H1 (cell line): ENCODE data around the gene SLC23A2. TPM values are rescaled to one million over a fixed set of nuclear protein-coding genes. Genes with fewer than 3 reads are reported as not detected.

Source experiments
- CTCF ChIA-PET: fragments of 300-600 bp; sonication (Branson Sonifier 250); formaldehyde crosslinking; loops from one replicate; lab custom pipeline; 2021; ENCODE audit not compliant: partially characterized antibody; lab: Charles Lee
- POLR2A ChIA-PET: fragments of 300-600 bp; sonication (Branson Sonifier 250); formaldehyde crosslinking; loops from one replicate; lab custom pipeline; 2021; ENCODE audit warnings: inconsistent platforms; ENCODE audit not compliant: partially characterized antibody; lab: Charles Lee
- DNase-seq, 2 experiments: peaks; one replicate each; pipeline versions ENCODE4 v3.0.0 to v3.0.0-alpha.2; 2010 to 2022; ENCODE audit warnings: low spot score in 2 of 2, low read depth in 1 of 2, mixed read lengths in 1 of 2
- FAIRE-seq: peaks from 2 replicates; lab custom pipeline; 2011; peaks lifted over from hg19 to GRCh38; lab: Jason Lieb, UNC
- H2AFZ ChIP-seq: 2 replicates; pipeline ENCODE4 v1.8.1; 2012; ENCODE audit warnings: low read length, inconsistent platforms
- H2AK5ac ChIP-seq: 2 replicates; pipeline ENCODE4 v1.6.1; 2013; ENCODE audit warnings: low read depth, low read length
- H2BK120ac ChIP-seq: replicated peaks from 2 replicates; pipeline ENCODE3; 2013; ENCODE audit warnings: low read depth, low read length, inconsistent platforms
- H2BK12ac ChIP-seq: 2 replicates; pipeline ENCODE4 v1.6.1; 2013; ENCODE audit warnings: low read depth, low read length
- H2BK15ac ChIP-seq: 2 replicates; pipeline ENCODE4 v1.6.1; 2013; ENCODE audit warnings: low read length
- H2BK20ac ChIP-seq: 2 replicates; pipeline ENCODE4 v1.6.1; 2013; ENCODE audit warnings: low read length
- H2BK5ac ChIP-seq: 2 replicates; pipeline ENCODE4 v1.6.1; 2013; ENCODE audit warnings: low read depth, low read length
- H3K14ac ChIP-seq: 2 replicates; pipeline ENCODE4 v1.6.1; 2013; ENCODE audit warnings: inconsistent platforms; ENCODE audit not compliant: insufficient read length
- H3K18ac ChIP-seq: 2 replicates; pipeline ENCODE4 v1.6.1; 2013; ENCODE audit warnings: low read length; ENCODE audit errors: extremely low read depth
- H3K23ac ChIP-seq: 2 replicates; pipeline ENCODE4 v1.6.1; 2013; ENCODE audit warnings: inconsistent platforms; ENCODE audit not compliant: insufficient read length
- H3K23me2 ChIP-seq: 2 replicates; pipeline ENCODE4 v1.6.1; 2013; ENCODE audit warnings: low read depth, low read length
- H3K27ac ChIP-seq: 2 replicates; pipeline ENCODE4 v1.6.1; 2011; ENCODE audit warnings: low read depth, low read length, inconsistent platforms
- H3K27me3 ChIP-seq, 4 experiments: replicated peaks in 1 of 4; 1 replicate in 1 of 4; 2 replicates in 3 of 4; pipeline versions ENCODE4 v1.6.1 to v1.8.1; 2011 to 2013; ENCODE audit warnings: low read length in 3 of 4, mild to moderate bottlenecking in 3 of 4, inconsistent platforms in 2 of 4, mixed read lengths in 2 of 4, moderate library complexity in 1 of 4; ENCODE audit not compliant: control insufficient read depth in 3 of 4, insufficient read depth in 3 of 4; ENCODE audit errors: extremely low read depth in 1 of 4
- H3K36me3 ChIP-seq, 4 experiments: 2 replicates each; pipeline versions ENCODE4 v1.6.1 to v1.8.1; 2011 to 2013; ENCODE audit warnings: mild to moderate bottlenecking in 4 of 4, low read length in 3 of 4, moderate library complexity in 2 of 4, control low read depth in 1 of 4, inconsistent platforms in 1 of 4; ENCODE audit not compliant: insufficient read depth in 4 of 4, control insufficient read depth in 2 of 4
- H3K4ac ChIP-seq: replicated peaks from 2 replicates; pipeline ENCODE3; 2013; ENCODE audit warnings: low read length, low read depth, mixed read lengths, inconsistent platforms; ENCODE audit not compliant: insufficient read length
- H3K4me1 ChIP-seq, 4 experiments: replicated peaks in 1 of 4; 1 replicate in 1 of 4; 2 replicates in 3 of 4; pipeline versions ENCODE4 v1.6.1 to v1.8.1; 2011 to 2013; ENCODE audit warnings: low read length in 3 of 4, inconsistent platforms in 2 of 4, mixed read lengths in 1 of 4; ENCODE audit not compliant: insufficient read depth in 4 of 4, control insufficient read depth in 3 of 4
- H3K4me2 ChIP-seq, 2 experiments: 2 replicates each; pipeline versions ENCODE4 v1.6.1 to v1.8.1; 2011 to 2013; ENCODE audit warnings: low read depth in 2 of 2, low read length in 2 of 2, control low read depth in 1 of 2, inconsistent platforms in 1 of 2, mild to moderate bottlenecking in 1 of 2; ENCODE audit not compliant: insufficient read depth in 1 of 2
- H3K4me3 ChIP-seq, 4 experiments: fragments of 200-600, 300-600 bp in 1 of 4; sonication (generic), shearing (Covaris generic), sonication (Bioruptor Twin) in 1 of 4; 2 replicates each; pipeline versions ENCODE4 v1.5.1 to v1.8.1; 2011 to 2016; ENCODE audit warnings: low read length in 4 of 4, low read depth in 3 of 4, control low read depth in 2 of 4, inconsistent platforms in 2 of 4, mild to moderate bottlenecking in 2 of 4, mixed read lengths in 1 of 4, moderate library complexity in 1 of 4; ENCODE audit not compliant: insufficient read depth in 2 of 4; ENCODE audit errors: extremely low read depth in 1 of 4
- H3K56ac ChIP-seq: replicated peaks from 2 replicates; pipeline ENCODE3; 2013; ENCODE audit warnings: low read depth, mild to moderate bottlenecking, mixed read lengths, low read length, inconsistent platforms; ENCODE audit not compliant: insufficient read length
- H3K79me1 ChIP-seq: 2 replicates; pipeline ENCODE4 v1.6.1; 2013; ENCODE audit warnings: low read depth, low read length, control low read depth
- H3K79me2 ChIP-seq, 2 experiments: 2 replicates each; pipeline versions ENCODE4 v1.6.1 to v1.8.1; 2012 to 2013; ENCODE audit warnings: low read length in 2 of 2, mild to moderate bottlenecking in 2 of 2, inconsistent platforms in 1 of 2; ENCODE audit not compliant: insufficient read depth in 2 of 2, control insufficient read depth in 1 of 2
- H3K9ac ChIP-seq, 4 experiments: replicated peaks in 1 of 4; 1 replicate in 1 of 4; 2 replicates in 3 of 4; pipeline versions ENCODE4 v1.6.1 to v1.8.1; 2011 to 2013; ENCODE audit warnings: low read depth in 3 of 4, low read length in 3 of 4, control low read depth in 2 of 4, mild to moderate bottlenecking in 2 of 4, moderate library complexity in 2 of 4, inconsistent platforms in 1 of 4; ENCODE audit errors: extremely low read depth in 1 of 4
- H3K9me3 ChIP-seq, 2 experiments: 2 replicates each; pipeline versions ENCODE4 v1.6.1 to v1.8.1; 2012 to 2013; ENCODE audit warnings: mild to moderate bottlenecking in 2 of 2, moderate library complexity in 2 of 2, control low read depth in 1 of 2, inconsistent platforms in 1 of 2, low read depth in 1 of 2, low read length in 1 of 2, mixed read lengths in 1 of 2; ENCODE audit not compliant: insufficient read depth in 2 of 2
- H4K20me1 ChIP-seq, 2 experiments: replicated peaks in 1 of 2; 2 replicates each; pipeline versions ENCODE3 to v1.8.1; 2011 to 2013; ENCODE audit warnings: inconsistent platforms in 2 of 2, low read length in 2 of 2, mild to moderate bottlenecking in 1 of 2; ENCODE audit not compliant: insufficient read depth in 2 of 2, control insufficient read depth in 1 of 2
- H4K5ac ChIP-seq: 2 replicates; pipeline ENCODE4 v1.6.1; 2013; ENCODE audit warnings: low read length, low read depth, mixed read lengths, inconsistent platforms; ENCODE audit not compliant: insufficient read length
- H4K8ac ChIP-seq: 2 replicates; pipeline ENCODE4 v1.8.0; 2013; ENCODE audit warnings: mild to moderate bottlenecking, moderate library complexity, low read length, inconsistent platforms; ENCODE audit not compliant: insufficient read depth; ENCODE audit errors: extremely low read depth
- H4K91ac ChIP-seq: replicated peaks from 2 replicates; pipeline ENCODE3; 2013; ENCODE audit warnings: low read length, mixed read lengths, inconsistent platforms; ENCODE audit not compliant: insufficient read length
- CHD1 ChIP-seq: IDR thresholded peaks from 2 replicates; pipeline ENCODE4 v1.6.1; 2012; ENCODE audit warnings: low read depth, low read length, improper control_type of control experiment
- WGBS, 2 experiments: shearing (Covaris generic) in 1 of 2; methylation state at CpG; one replicate each; pipeline versions ENCODE4 v1.1.6 to v1.1.7; 2013 to 2015; ENCODE audit warnings: low lambda C conversion rate in 2 of 2, mixed read lengths in 2 of 2, inconsistent platforms in 1 of 2, low coverage in 1 of 2, missing lambda C conversion rate in 1 of 2; ENCODE audit not compliant: insufficient replicate concordance in 2 of 2, insufficient coverage in 1 of 2, insufficient read length in 1 of 2; ENCODE audit errors: extremely low coverage in 1 of 2, missing lambda C conversion rate in 1 of 2; 5-methylcytosine and 5-hydroxymethylcytosine counted together
- polyA plus RNA-seq, 7 experiments: library from polyadenylated mRNA; depleted of rRNA in 3 of 7; stranded (reverse) in 5 of 7; unstranded in 2 of 7; fragments of >200 nt in 5 of 7; fragments of 200-250 nt in 2 of 7; gene quantifications; 1 replicate in 5 of 7; 2 replicates in 1 of 7; 4 replicates in 1 of 7; pipeline versions ENCODE4 v1.2.1 to v1.2.3, GENCODE V29; 2011 to 2013; ENCODE audit warnings: missing spikeins in 2 of 7, mixed read lengths in 2 of 7
- total RNA-seq: library from RNA; stranded (reverse); fragmentation: NEBNext Ultra II Directional; extraction: Animal tissue kit (Norgen Biotek cat#: 25700); gene quantifications from 2 replicates; pipeline ENCODE4 v1.2.1, GENCODE V29; 2021

The SLC23A2 gene
- total and polyA plus RNA-seq, 2 of the 8 experiments (the other 6 are each of a cell fraction or from before 2014, with no cell fraction given) = 17.0 to 18.6 TPM

DNA sequence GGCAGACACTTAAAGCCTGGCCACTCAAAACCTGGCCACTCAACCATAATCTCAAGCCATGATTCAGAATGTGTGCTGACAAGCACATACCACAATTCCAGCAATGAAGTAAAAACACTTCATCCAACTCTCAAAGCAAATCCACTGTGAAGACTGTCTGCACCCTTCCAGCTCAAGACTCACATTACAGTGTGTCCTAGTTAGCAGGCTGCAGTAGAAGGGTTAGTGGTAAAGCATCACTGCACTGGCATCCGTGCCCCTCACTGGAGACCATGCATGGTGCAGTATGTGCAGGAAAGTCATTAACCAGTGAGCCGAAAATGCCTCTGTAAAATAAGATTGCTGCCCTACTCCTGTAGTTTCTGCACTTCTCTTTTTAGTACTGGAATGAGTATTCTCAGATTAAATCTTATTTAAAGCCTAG is 43.4 kb downstream of the SLC23A2 start:
- no peak overlapping the region for H2AK5ac ChIP-seq
- H2BK12ac ChIP-seq = no peak overlapping the region
- DNase-seq (no peak), FAIRE-seq (no peak)
- H3K14ac ChIP-seq = no peak overlapping the region
- ChIA-PET POLR2A (no interaction called here), CTCF (interaction anchor here (0.6 to 1.4 kb wide), 8 partner anchors 8 to 549 kb away, joined by 3 to 5 read pairs (median 3); no protein-coding TSS in a partner anchor)
- no peak overlapping the region for H2AFZ ChIP-seq
- H3K4me3 ChIP-seq = no peak overlapping the region
- H4K8ac ChIP-seq = no peak overlapping the region
- no peaks in the 10 kb centered on the region for H3K27me3 ChIP-seq
- H2BK20ac ChIP-seq = no peak overlapping the region
- H3K56ac ChIP-seq = no peak overlapping the region
- no peak overlapping the region for H3K4me2 ChIP-seq
- no peak overlapping the region for H4K91ac ChIP-seq
- no peaks in the 10 kb centered on the region for H3K4me1 ChIP-seq
- H3K79me2 ChIP-seq = no peaks in the 10 kb centered on the region
- TF ChIP-seq CHD1 = no peak
- H3K36me3 ChIP-seq = no peaks in the 10 kb centered on the region
- H3K27ac ChIP-seq = no peak overlapping the region
- no peak overlapping the region for H3K23ac ChIP-seq
- H2BK5ac ChIP-seq = no peak overlapping the region
- H3K23me2 ChIP-seq = no peaks in the 10 kb centered on the region
- no peaks in the 10 kb centered on the region for H4K20me1 ChIP-seq
- H3K9ac ChIP-seq = no peak overlapping the region
- H3K9me3 ChIP-seq = no peaks in the 10 kb centered on the region
- H3K18ac ChIP-seq = no peak overlapping the region
- no peak overlapping the region for H2BK120ac ChIP-seq
- 85% methylated on average over 2 of the region's 2 CpGs; no CpG with 5 or more reads in 1 of the 2 experiments for WGBS, 2 experiments
- H3K79me1 ChIP-seq = no peaks in the 10 kb centered on the region
- no peak overlapping the region for H3K4ac ChIP-seq
- no peak overlapping the region for H4K5ac ChIP-seq
- H2BK15ac ChIP-seq = no peak overlapping the region
